ENCODE results near the gene NCR2.

The NCR2 gene

GRCh38 chr6:41360314-41360685 is 24.9 kb downstream of the NCR2 start:
- DNase-seq, result no peak

GRCh38 chr6:41366150-41366549 is 30.7 kb downstream of the NCR2 start:
- DNase-seq, result no peak

GRCh38 chr6:41367061-41367460 is 31.7 kb downstream of the NCR2 start:
- no peak for DNase-seq

- DNase-seq, result peak; percentile 79
Measured at GRCh38 chr6:41367700-41368099, 32.3 kb downstream of the NCR2 start.

GRCh38 chr6:41370488-41371111 is 35.2 kb downstream of the NCR2 start:
- DNase-seq, result no peak

GRCh38 chr6:41371461-41371991 is 36.1 kb downstream of the NCR2 start:
- DNase-seq, result no peak

GRCh38 chr6:41371992-41372831 is 36.8 kb downstream of the NCR2 start:
- no peak for DNase-seq

- DNase-seq, result no peak
Measured at GRCh38 chr6:41372832-41373626, 37.6 kb downstream of the NCR2 start.

- no peak for DNase-seq
Measured at GRCh38 chr6:41373627-41373918, 38.2 kb downstream of the NCR2 start.

- no peak for DNase-seq
Measured at GRCh38 chr6:41373919-41374617, 38.7 kb downstream of the NCR2 start.

GRCh38 chr6:41374618-41375590 is 39.5 kb downstream of the NCR2 start:
- no peak for DNase-seq

GRCh38 chr6:41375598-41376151 is 40.3 kb downstream of the NCR2 start:
- no peak for DNase-seq

- DNase-seq, result no peak
Measured at GRCh38 chr6:41376176-41376575, 40.8 kb downstream of the NCR2 start.

GRCh38 chr6:41377071-41377470 is 41.7 kb downstream of the NCR2 start:
- no peak for DNase-seq

- no peak for DNase-seq
Measured at GRCh38 chr6:41379306-41379705, 43.9 kb downstream of the NCR2 start.

- DNase-seq, result no peak
Measured at GRCh38 chr6:41386594-41386993, 51.2 kb downstream of the NCR2 start.

GRCh38 chr6:41392246-41392645 is 56.8 kb downstream of the NCR2 start:
- DNase-seq, result no peak

- DNase-seq, result no peak
Measured at GRCh38 chr6:41396335-41396734, 60.9 kb downstream of the NCR2 start.

GRCh38 chr6:41399424-41399823 is 64.0 kb downstream of the NCR2 start:
- no peak for DNase-seq
